K562 (cell line): ENCODE results near the gene ZNRF1.

ENCODE experiments used
- ATF2 ChIP-seq: sonication (generic); formaldehyde crosslinking; IDR thresholded peaks from 2 replicates; pipeline ENCODE4 v1.8.1; 2022; ENCODE audit warnings: missing genetic modification reagents
- FOXJ2 ChIP-seq: fragments of 200-800 bp; sonication (Bioruptor generic); IDR thresholded peaks from 2 replicates; pipeline ENCODE4 v1.6.1; 2016; ENCODE audit warnings: missing genetic modification characterization, missing compliant biosample characterization
- LCOR ChIP-seq: sonication (generic); formaldehyde crosslinking; IDR thresholded peaks from 2 replicates; pipeline ENCODE4 v1.8.0; 2022; ENCODE audit warnings: mild to moderate bottlenecking, missing genetic modification reagents
- ZBTB33 ChIP-seq: sonication (generic); formaldehyde crosslinking; IDR thresholded peaks from 2 replicates; pipeline ENCODE4 v1.8.1; 2023; ENCODE audit warnings: mild to moderate bottlenecking, missing genetic modification reagents

- TF ChIP-seq ATF2 (CRISPR knock-in tag) (no peak), FOXJ2 (tag) (no peak), LCOR (no peak), ZBTB33 (CRISPR knock-in tag) (no peak)
Observed at GRCh38 chr16:75026892-75027391, 28.1 kb downstream of the ZNRF1 start.
